Hair follicle dermal papilla cell (primary cell): ENCODE data around the gene ATXN7. TPM values are rescaled to one million over a fixed set of nuclear protein-coding genes. Genes with fewer than 3 reads are reported as not detected.

ENCODE experiments used
- small RNA-seq: library from RNA; depleted of rRNA; stranded (forward); fragments of <200 nt; gene quantifications from one replicate; pipeline ENCODE3, GENCODE V24; 2012
- total RNA-seq: library from RNA; depleted of rRNA; stranded (reverse); fragments of >200 nt; gene quantifications from 2 replicates; pipeline ENCODE4 v1.2.3, GENCODE V29; 2012

ATXN7 gene
- 19.8 and 33.6 TPM in 2 replicates for total RNA-seq

GRCh38 chr3:63863150-63864007 is at the start of gene ATXN7, which contains the start of gene THOC7:
TSS of gene ATXN7 (plus strand) at chr3:63863867. CDS start at chr3:63912599, 48,732 bp downstream.
TSS of gene THOC7 (minus strand) at chr3:63863805. CDS start at chr3:63863790, 15 bp downstream.

GRCh38 chr3:63819151-63819398 is 44.6 kb upstream of the ATXN7 start, which contains the start of gene C3orf49:
TSS of gene C3orf49 (plus strand) at chr3:63819299. CDS start at chr3:63819472, 173 bp downstream.

GRCh38 chr3:63911873-63912767 is 48.5 kb downstream of the ATXN7 start, which contains the start of gene SCAANT1:
TSS of gene SCAANT1 (minus strand) at chr3:63912383.

GRCh38 chr3:64023187-64023860 is 159.7 kb downstream of the ATXN7 start, which contains the start of gene PSMD6:
TSS of gene PSMD6 (minus strand) at chr3:64023494. CDS start at chr3:64023419, 75 bp downstream.

Small RNAs within 50 kb of the gene (small RNA-seq; reads per million reads assigned to genes)
- gene SCAANT1 = not detected

Other genes with a start within 250 kb of the ATXN7 start
- not detected in 2 replicates for gene SNTN, start 211.2 kb upstream of the ATXN7 start, total RNA-seq
- gene C3orf49, start 44.6 kb upstream of the ATXN7 start, total RNA-seq = not detected in 2 replicates
- 20.8 and 25.0 TPM in 2 replicates for gene THOC7, start 62 bp upstream of the ATXN7 start, total RNA-seq
- not detected in 2 replicates for gene SCAANT1, start 48.5 kb downstream of the ATXN7 start, total RNA-seq
- 53.5 and 67.5 TPM in 2 replicates for gene PSMD6, start 159.6 kb downstream of the ATXN7 start, total RNA-seq